ENCODE measurements around the gene NDUFV3.

DNA sequence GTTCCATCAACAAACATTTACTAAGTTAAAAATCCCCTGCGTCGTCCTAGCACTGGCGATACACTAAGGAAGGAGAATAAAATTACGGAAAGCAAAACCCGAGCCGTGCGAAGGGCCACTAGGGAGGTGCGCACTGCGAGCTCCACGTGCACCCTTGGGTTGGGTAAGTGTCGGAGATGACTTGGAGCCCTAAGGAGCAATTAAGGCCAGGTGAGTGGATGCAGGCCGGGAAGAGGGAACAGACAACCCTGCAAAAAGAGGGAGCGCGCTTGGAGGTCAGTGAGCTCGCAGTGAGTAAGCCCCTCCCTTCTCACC lies 14.5 kb upstream of the NDUFV3 start:
- TF ChIP-seq, protein P1, sequence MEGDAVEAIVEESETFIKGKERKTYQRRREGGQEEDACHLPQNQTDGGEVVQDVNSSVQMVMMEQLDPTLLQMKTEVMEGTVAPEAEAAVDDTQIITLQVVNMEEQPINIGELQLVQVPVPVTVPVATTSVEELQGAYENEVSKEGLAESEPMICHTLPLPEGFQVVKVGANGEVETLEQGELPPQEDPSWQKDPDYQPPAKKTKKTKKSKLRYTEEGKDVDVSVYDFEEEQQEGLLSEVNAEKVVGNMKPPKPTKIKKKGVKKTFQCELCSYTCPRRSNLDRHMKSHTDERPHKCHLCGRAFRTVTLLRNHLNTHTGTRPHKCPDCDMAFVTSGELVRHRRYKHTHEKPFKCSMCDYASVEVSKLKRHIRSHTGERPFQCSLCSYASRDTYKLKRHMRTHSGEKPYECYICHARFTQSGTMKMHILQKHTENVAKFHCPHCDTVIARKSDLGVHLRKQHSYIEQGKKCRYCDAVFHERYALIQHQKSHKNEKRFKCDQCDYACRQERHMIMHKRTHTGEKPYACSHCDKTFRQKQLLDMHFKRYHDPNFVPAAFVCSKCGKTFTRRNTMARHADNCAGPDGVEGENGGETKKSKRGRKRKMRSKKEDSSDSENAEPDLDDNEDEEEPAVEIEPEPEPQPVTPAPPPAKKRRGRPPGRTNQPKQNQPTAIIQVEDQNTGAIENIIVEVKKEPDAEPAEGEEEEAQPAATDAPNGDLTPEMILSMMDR (IDR thresholded peaks at IDR 0.05) = no peak
- TF ChIP-seq POLR2AphosphoS5 (IDR thresholded peaks at IDR 0.05) (no peak), POLR2A (IDR thresholded peaks at IDR 0.05) (no peak)

All from breast epithelium (tissue), 3 donors.